Erythroblast (primary cell): ENCODE data around the gene HBG2.
"Not testable (repeated sequence)": the region's sequence is repeated elsewhere in the genome, so short reads cannot be mapped to it uniquely, and the experiment has no call there.

Experiments
- GATA1 ChIP-seq: IDR thresholded peaks from 2 replicates; pipeline ENCODE4 v1.6.1; 2011; ENCODE audit warnings: low read depth, mild to moderate bottlenecking, control low read depth, low read length, moderate library complexity
- POLR2A ChIP-seq: IDR thresholded peaks from 2 replicates; pipeline ENCODE4 v1.6.1; 2011; ENCODE audit warnings: mild to moderate bottlenecking, low read length

- not testable (repeated sequence) for TF ChIP-seq POLR2A, GATA1
Observed at GRCh38 chr11:5294342-5294995, 39.9 kb upstream of the HBG2 start.
